Stimulated activated CD4-positive, alpha-beta T cell treated with anti-CD3 and anti-CD28 coated beads, Interleukin-4, amount 100 ng/mL, for 1 hour (primary cell): ENCODE data around the gene CECR2.
"Not testable (repeated sequence)": the region's sequence is repeated elsewhere in the genome, so short reads cannot be mapped to it uniquely, and the experiment has no call there.

Experiments
- DNase-seq: peaks from one replicate; pipeline ENCODE4 v3.0.0-alpha.2; 2020

Gene CECR2

GRCh38 chr22:17407643-17408042, 38.4 kb downstream of the CECR2 start:
- no peak for DNase-seq

- no peak for DNase-seq
These were observed 41.3 kb downstream of the CECR2 start for GRCh38 chr22:17410576-17410975.

- DNase-seq, result no peak
These were observed 42.0 kb downstream of the CECR2 start for GRCh38 chr22:17411213-17411612.

- no peak for DNase-seq
These were observed 43.0 kb downstream of the CECR2 start for GRCh38 chr22:17412232-17412631.

- DNase-seq, result no peak
These were observed 49.6 kb downstream of the CECR2 start for GRCh38 chr22:17418890-17419324.

GRCh38 chr22:17419348-17419747, 50.1 kb downstream of the CECR2 start:
- DNase-seq, result no peak

GRCh38 chr22:17422736-17423343, 53.6 kb downstream of the CECR2 start:
- DNase-seq, result no peak

- no peak for DNase-seq
These were observed 54.4 kb downstream of the CECR2 start for GRCh38 chr22:17423616-17424015.

GRCh38 chr22:17427528-17427927, 58.3 kb downstream of the CECR2 start:
- DNase-seq, result not testable (repeated sequence)

- no peak for DNase-seq
These were observed 60.3 kb downstream of the CECR2 start for GRCh38 chr22:17429516-17429915.

GRCh38 chr22:17430412-17430811, 61.2 kb downstream of the CECR2 start:
- no peak for DNase-seq

- no peak for DNase-seq
These were observed 61.9 kb downstream of the CECR2 start for GRCh38 chr22:17431179-17431578.

GRCh38 chr22:17434856-17435255, 65.6 kb downstream of the CECR2 start:
- DNase-seq, result no peak

- no peak for DNase-seq
These were observed 66.1 kb downstream of the CECR2 start for GRCh38 chr22:17435375-17435774.

- no peak for DNase-seq
These were observed 67.2 kb downstream of the CECR2 start for GRCh38 chr22:17436382-17436980.

GRCh38 chr22:17436981-17437412, 67.7 kb downstream of the CECR2 start:
- DNase-seq, result no peak

- no peak for DNase-seq
These were observed 68.8 kb downstream of the CECR2 start for GRCh38 chr22:17438026-17438425.

GRCh38 chr22:17441326-17441725, 72.1 kb downstream of the CECR2 start:
- DNase-seq, result no peak

GRCh38 chr22:17443405-17444203, 74.3 kb downstream of the CECR2 start:
- no peak for DNase-seq

GRCh38 chr22:17444204-17444504, 74.9 kb downstream of the CECR2 start:
- no peak for DNase-seq

GRCh38 chr22:17446698-17447097, 77.4 kb downstream of the CECR2 start:
- no peak for DNase-seq

- DNase-seq, result no peak
These were observed 82.1 kb downstream of the CECR2 start for GRCh38 chr22:17451316-17451715.

GRCh38 chr22:17460895-17461294, 91.6 kb downstream of the CECR2 start:
- no peak for DNase-seq

- no peak for DNase-seq
These were observed 101.7 kb downstream of the CECR2 start for GRCh38 chr22:17470880-17471500.
